ENCODE measurements around the gene PPM1J. TPM values are rescaled to one million over a fixed set of nuclear protein-coding genes. Genes with fewer than 3 reads are reported as not detected.
"Not testable (repeated sequence)": the region's sequence is repeated elsewhere in the genome, so short reads cannot be mapped to it uniquely, and the experiment has no call there.

PPM1J gene
- 0.64 and 0.76 TPM in 2 replicates for total RNA-seq

- peak in 1 of 2 donors; percentile 95 for DNase-seq (ENCODE audit: low read depth in 2 of 2)
Observed at GRCh38 chr1:112715264-112716053, at the start of gene PPM1J. PPM1J (minus strand) TSS chr1:112715332; CDS start chr1:112715301, 31 bp downstream.

GRCh38 chr1:112762541-112763500 lies 47.7 kb upstream of the PPM1J start:
- no peak for DNase-seq (ENCODE audit: low read depth in 2 of 2)

- DNase-seq (ENCODE audit: low read depth in 2 of 2), result no peak
Observed at GRCh38 chr1:112761714-112762480, 46.8 kb upstream of the PPM1J start.

GRCh38 chr1:112759228-112759627 lies 44.1 kb upstream of the PPM1J start:
- no peak for DNase-seq (ENCODE audit: low read depth in 2 of 2)

- DNase-seq (ENCODE audit: low read depth in 2 of 2), result no peak
Observed at GRCh38 chr1:112754116-112754628, 39.0 kb upstream of the PPM1J start.

GRCh38 chr1:112748396-112748795 lies 33.3 kb upstream of the PPM1J start:
- DNase-seq (ENCODE audit: low read depth in 2 of 2), result no peak

- peak in 1 of 2 donors; percentile 36 for DNase-seq (ENCODE audit: low read depth in 2 of 2)
Observed at GRCh38 chr1:112744009-112744578, 29.0 kb upstream of the PPM1J start.

- no peak for DNase-seq (ENCODE audit: low read depth in 2 of 2)
Observed at GRCh38 chr1:112743174-112744008, 28.3 kb upstream of the PPM1J start.

- no peak for DNase-seq (ENCODE audit: low read depth in 2 of 2)
Observed at GRCh38 chr1:112737573-112737972, 22.4 kb upstream of the PPM1J start.

- DNase-seq (ENCODE audit: low read depth in 2 of 2), result peak in 1 of 2 donors; percentile 42
Observed at GRCh38 chr1:112735752-112736151, 20.6 kb upstream of the PPM1J start.

GRCh38 chr1:112731451-112731850 lies 16.3 kb upstream of the PPM1J start:
- DNase-seq (ENCODE audit: low read depth in 2 of 2), result no peak

GRCh38 chr1:112729909-112730308 lies 14.8 kb upstream of the PPM1J start:
- no peak for DNase-seq (ENCODE audit: low read depth in 2 of 2)

GRCh38 chr1:112729011-112729410 lies 13.9 kb upstream of the PPM1J start:
- not testable (repeated sequence) for DNase-seq (ENCODE audit: low read depth in 2 of 2)

GRCh38 chr1:112728306-112728971 lies 13.3 kb upstream of the PPM1J start:
- DNase-seq (ENCODE audit: low read depth in 2 of 2), result not testable (repeated sequence)

GRCh38 chr1:112727716-112728115 lies 12.6 kb upstream of the PPM1J start:
- DNase-seq (ENCODE audit: low read depth in 2 of 2), result no peak

- DNase-seq (ENCODE audit: low read depth in 2 of 2), result not testable (repeated sequence)
Observed at GRCh38 chr1:112724240-112724639, 9.1 kb upstream of the PPM1J start.

- no peak for DNase-seq (ENCODE audit: low read depth in 2 of 2)
Observed at GRCh38 chr1:112723511-112723839, 8.3 kb upstream of the PPM1J start.

GRCh38 chr1:112722601-112723510 lies 7.7 kb upstream of the PPM1J start:
- DNase-seq (ENCODE audit: low read depth in 2 of 2), result no peak
